Transverse colon (tissue), 4 donors: ENCODE results near the gene NPAS3. TPM values are rescaled to one million over a fixed set of nuclear protein-coding genes. Genes with fewer than 3 reads are reported as not detected.

ENCODE experiments used
- DNase-seq: peaks from one replicate; pipeline ENCODE4 v3.0.0-alpha.2; 2019
- H3K27ac ChIP-seq, 4 donors: fragments of 200-600 bp; sonication (generic); 2 replicates each; pipeline ENCODE4 v1.5.1; 2016 to 2018; ENCODE audit warnings: inconsistent platforms in 4 of 4
- H3K27me3 ChIP-seq: fragments of 200-600 bp; sonication (generic); 2 replicates; pipeline ENCODE4 v1.5.1; 2017; ENCODE audit warnings: inconsistent platforms
- H3K36me3 ChIP-seq, 4 donors: fragments of 200-600 bp; sonication (generic); 2 replicates each; pipeline ENCODE4 v1.5.1; 2017 to 2019; ENCODE audit warnings: inconsistent platforms in 4 of 4
- H3K4me1 ChIP-seq, 4 donors: fragments of 200-600 bp; sonication (generic); 2 replicates each; pipeline ENCODE4 v1.5.1; 2017 to 2020; ENCODE audit warnings: inconsistent platforms in 4 of 4
- H3K4me3 ChIP-seq, 4 donors: fragments of 200-600 bp; sonication (generic); 1 replicate in 1 of 4; 2 replicates in 3 of 4; pipeline versions ENCODE4 v1.5.1 to v1.6.1; 2017 to 2019; ENCODE audit warnings: inconsistent platforms in 4 of 4
- H3K9me3 ChIP-seq, 2 donors: fragments of 200-600 bp; sonication (generic); 2 replicates each; pipeline ENCODE4 v1.5.1; 2017 to 2019; ENCODE audit warnings: inconsistent platforms in 2 of 2
- CTCF ChIP-seq, 5 experiments: fragments of 200-600 bp in 3 of 5; fragments of 450-650 bp in 2 of 5; sonication (generic) in 3 of 5; IDR thresholded peaks; 1 replicate in 2 of 5; 2 replicates in 3 of 5; pipeline ENCODE4 v1.5.1; 2016 to 2017; ENCODE audit warnings: antibody characterized with exemption in 5 of 5, inconsistent platforms in 3 of 5, mild to moderate bottlenecking in 2 of 5, moderate library complexity in 1 of 5
- EP300 ChIP-seq: sonication (generic); formaldehyde crosslinking; IDR thresholded peaks from one replicate; pipeline ENCODE4 v1.6.1; 2017; ENCODE audit warnings: antibody characterized with exemption, low read depth
- POLR2A ChIP-seq: fragments of 450-650 bp; IDR thresholded peaks from one replicate; pipeline ENCODE4 v1.6.1; 2016; ENCODE audit warnings: antibody characterized with exemption, mild to moderate bottlenecking, moderate library complexity
- POLR2AphosphoS5 ChIP-seq, 3 donors: sonication (generic); formaldehyde crosslinking; IDR thresholded peaks; one replicate each; pipeline ENCODE4 v1.6.1; 2016; ENCODE audit warnings: antibody characterized with exemption in 3 of 3
- WGBS, 2 donors: methylation state at CpG; one replicate each; pipeline ENCODE4 v1.1.5; 2018; ENCODE audit warnings: low coverage in 1 of 2; 5-methylcytosine and 5-hydroxymethylcytosine counted together
- in situ Hi-C, 4 donors: fragments of 200-750 bp; cut with MboI; loops; one replicate each; pipeline versions ENCODE4 v1.15.0 to v1.15.1; 2017; ENCODE audit warnings: low sequenced_read_pairs in 3 of 4, low pct_ligation_motif_present in 1 of 4, low pct_unique_long_range_greater_than_20kb in 1 of 4
- intact Hi-C: fragments of 100-400 bp; cut with DNase I; formaldehyde crosslinking; loops from one replicate; pipeline ENCODE4 v1.15.1; 2023; ENCODE audit warnings: low total_unique reads
- total RNA-seq, 4 donors: library from RNA; depleted of rRNA; stranded (reverse); fragments of >200 nt; gene quantifications; one replicate each; pipeline ENCODE4 v1.1.0, GENCODE V29; 2016

The NPAS3 gene
- total RNA-seq, 4 donors from 2014 or later: 0.96 to 6.4 (median 1.8) TPM

- in situ Hi-C loops (no loop called here), intact Hi-C loops (no loop called here)
- no peak for DNase-seq
- WGBS, 2 donors: 50 to 60% methylated on average over 2 of the region's 2 CpGs
- peaks cover 33% of the 10 kb centered on the region for H3K27me3 ChIP-seq
- no peak overlapping the region for H3K4me3 ChIP-seq
- no peaks in the 10 kb centered on the region for H3K36me3 ChIP-seq
- TF ChIP-seq EP300 (no peak), CTCF (IDR thresholded peaks at IDR 0.05) (no peak), POLR2A (no peak), POLR2AphosphoS5 (IDR thresholded peaks at IDR 0.05) (no peak)
- peaks cover 0 to 20% (median 9%) of the 10 kb centered on the region in 4 donors for H3K4me1 ChIP-seq
- no peaks in the 10 kb centered on the region for H3K9me3 ChIP-seq
- no peak overlapping the region for H3K27ac ChIP-seq
Measured at GRCh38 chr14:32941668-32942065, 3.0 kb downstream of the NPAS3 start.

GRCh38 chr14:32947081-32947480 is 8.4 kb downstream of the NPAS3 start:
- H3K27me3 ChIP-seq: no peaks in the 10 kb centered on the region
- no peaks in the 10 kb centered on the region for H3K4me1 ChIP-seq
- in situ Hi-C loops (no loop called here), intact Hi-C loops (loop anchor here (5.0 kb wide), 1 partner anchor 1340 kb away; no protein-coding TSS in a partner anchor)
- DNase-seq: no peak
- 98 to 100% methylated on average over 1 of the region's 1 CpG for WGBS, 2 donors
- no peaks in the 10 kb centered on the region for H3K9me3 ChIP-seq
- TF ChIP-seq EP300 (no peak), POLR2AphosphoS5 (IDR thresholded peaks at IDR 0.05) (no peak), CTCF (IDR thresholded peaks at IDR 0.05) (no peak), POLR2A (no peak)
- H3K27ac ChIP-seq: no peak overlapping the region
- H3K4me3 ChIP-seq: no peak overlapping the region
- H3K36me3 ChIP-seq: no peaks in the 10 kb centered on the region

GRCh38 chr14:32947792-32948191 is 9.1 kb downstream of the NPAS3 start:
- WGBS, 2 donors: 35 to 45% methylated on average over 2 of the region's 2 CpGs
- Histone ChIP-seq H3K4me3 (no peak overlapping the region), H3K27ac (no peak overlapping the region), H3K27me3 (no peaks in the 10 kb centered on the region), H3K9me3 (no peaks in the 10 kb centered on the region), H3K4me1 (no peaks in the 10 kb centered on the region), H3K36me3 (no peaks in the 10 kb centered on the region)
- TF ChIP-seq POLR2AphosphoS5 (IDR thresholded peaks at IDR 0.05) (no peak), POLR2A (no peak), EP300 (no peak), CTCF (IDR thresholded peaks at IDR 0.05) (no peak)
- no peak for DNase-seq
- in situ Hi-C loops: no loop called here
- intact Hi-C loops: loop anchor here (5.0 kb wide), 1 partner anchor 1340 kb away; no protein-coding TSS in a partner anchor

GRCh38 chr14:32950584-32950983 is 11.9 kb downstream of the NPAS3 start:
- H3K27me3 ChIP-seq: no peaks in the 10 kb centered on the region

More at GRCh38 chr14:32950584-32950983, 11.9 kb downstream of the NPAS3 start:
- H3K9me3 ChIP-seq: no peaks in the 10 kb centered on the region
- TF ChIP-seq POLR2A (no peak), POLR2AphosphoS5 (IDR thresholded peaks at IDR 0.05) (no peak), CTCF (IDR thresholded peaks at IDR 0.05) (no peak), EP300 (no peak)
- 63 to 79% methylated on average over 1 to 2 of the region's 2 CpGs for WGBS, 2 donors
- no peaks in the 10 kb centered on the region for H3K4me1 ChIP-seq
- H3K27ac ChIP-seq: no peak overlapping the region
- intact Hi-C loops (no loop called here), in situ Hi-C loops (no loop called here)
- no peaks in the 10 kb centered on the region for H3K36me3 ChIP-seq
- no peak overlapping the region for H3K4me3 ChIP-seq
- no peak for DNase-seq
